GM23338 (cell line): ENCODE measurements around the gene PYY.

ENCODE experiments used
- EZH2 ChIP-seq: fragments of 200-600 bp; sonication (generic); IDR thresholded peaks from one replicate; pipeline ENCODE4 v1.8.0; 2017; ENCODE audit warnings: antibody characterized with exemption, mild to moderate bottlenecking, low read depth; ENCODE audit not compliant: unreplicated experiment
- POLR2AphosphoS5 ChIP-seq: IDR thresholded peaks from 2 replicates; pipeline ENCODE4 v1.6.1; 2016; ENCODE audit warnings: antibody characterized with exemption, low read depth
- TF ChIP-seq, protein P1 (sequence below), 2 experiments: fragments of 200-600 bp in 1 of 2; sonication (generic) in 1 of 2; conservative IDR thresholded peaks; 2 replicates each; pipeline versions ENCODE4 v1.5.1 to v1.6.1; 2016 to 2017; ENCODE audit warnings: antibody characterized with exemption in 2 of 2, low read depth in 2 of 2, mild to moderate bottlenecking in 2 of 2, moderate library complexity in 1 of 2

DNA sequence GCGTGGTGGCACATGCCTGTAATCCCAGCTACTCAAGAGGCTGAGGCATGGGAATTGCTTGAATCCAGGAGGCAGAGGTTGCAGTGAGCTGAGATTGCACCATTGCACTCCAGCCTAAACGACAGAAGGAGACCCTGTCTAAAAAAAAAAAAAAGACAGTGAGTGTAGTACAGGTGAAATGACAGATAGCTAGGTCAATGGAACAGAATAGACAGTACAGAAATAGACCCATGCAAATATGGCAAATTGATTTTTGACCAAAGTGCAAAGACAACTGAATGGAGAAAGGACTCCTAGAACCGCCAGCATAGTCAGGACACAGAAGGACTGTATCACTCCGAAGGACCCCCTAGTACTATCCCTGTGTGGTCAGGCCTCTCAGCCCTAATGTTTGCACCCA is 16.6 kb upstream of the PYY start:
- TF ChIP-seq EZH2, result no peak
- TF ChIP-seq, protein P1, sequence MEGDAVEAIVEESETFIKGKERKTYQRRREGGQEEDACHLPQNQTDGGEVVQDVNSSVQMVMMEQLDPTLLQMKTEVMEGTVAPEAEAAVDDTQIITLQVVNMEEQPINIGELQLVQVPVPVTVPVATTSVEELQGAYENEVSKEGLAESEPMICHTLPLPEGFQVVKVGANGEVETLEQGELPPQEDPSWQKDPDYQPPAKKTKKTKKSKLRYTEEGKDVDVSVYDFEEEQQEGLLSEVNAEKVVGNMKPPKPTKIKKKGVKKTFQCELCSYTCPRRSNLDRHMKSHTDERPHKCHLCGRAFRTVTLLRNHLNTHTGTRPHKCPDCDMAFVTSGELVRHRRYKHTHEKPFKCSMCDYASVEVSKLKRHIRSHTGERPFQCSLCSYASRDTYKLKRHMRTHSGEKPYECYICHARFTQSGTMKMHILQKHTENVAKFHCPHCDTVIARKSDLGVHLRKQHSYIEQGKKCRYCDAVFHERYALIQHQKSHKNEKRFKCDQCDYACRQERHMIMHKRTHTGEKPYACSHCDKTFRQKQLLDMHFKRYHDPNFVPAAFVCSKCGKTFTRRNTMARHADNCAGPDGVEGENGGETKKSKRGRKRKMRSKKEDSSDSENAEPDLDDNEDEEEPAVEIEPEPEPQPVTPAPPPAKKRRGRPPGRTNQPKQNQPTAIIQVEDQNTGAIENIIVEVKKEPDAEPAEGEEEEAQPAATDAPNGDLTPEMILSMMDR (conservative IDR thresholded peaks at IDR 0.05; ENCODE audit: low read depth in 2 of 2), result no peak
- TF ChIP-seq POLR2AphosphoS5, result no peak
